Endothelial cell of umbilical vein (primary cell): Measurements from ENCODE around the gene CERK. TPM values are rescaled to one million over a fixed set of nuclear protein-coding genes. Genes with fewer than 3 reads are reported as not detected.

Experiments used
- BruUV-seq: library from RNA; stranded (reverse); fragments of 400-500 nt; replicated peaks from 2 replicates; lab custom pipeline; 2021; lab: Mats Ljungman, UMichigan
- CTCF ChIA-PET: fragments of 300-600, 350-600 bp; sonication (Branson Sonifier 250); formaldehyde crosslinking; loops from one replicate; lab custom pipeline; 2021; ENCODE audit warnings: antibody characterized with exemption, inconsistent platforms; lab: Charles Lee
- POLR2A ChIA-PET: fragments of 300-600, 350-600 bp; sonication (Branson Sonifier 250); formaldehyde crosslinking; loops from one replicate; lab custom pipeline; 2021; ENCODE audit warnings: antibody characterized with exemption, inconsistent platforms; lab: Charles Lee
- DNase-seq: peaks from one replicate; pipeline ENCODE4 v3.0.0-alpha.2; 2011; ENCODE audit warnings: low read depth, low spot score
- FAIRE-seq: peaks from 2 replicates; lab custom pipeline; 2011; peaks lifted over from hg19 to GRCh38; lab: Jason Lieb, UNC
- H2AFZ ChIP-seq: 2 replicates; pipeline ENCODE4 v1.6.0; 2012; ENCODE audit warnings: low read depth, low read length, control low read depth, inconsistent platforms
- H3K27ac ChIP-seq: 2 replicates; pipeline ENCODE4 v1.5.1; 2011; ENCODE audit warnings: low read depth, mild to moderate bottlenecking, control low read depth, low read length, moderate library complexity; ENCODE audit not compliant: insufficient read depth
- H3K27me3 ChIP-seq, 2 experiments: 2 replicates each; pipeline versions ENCODE4 v1.6.0 to v1.6.1; 2011; ENCODE audit warnings: low read length in 2 of 2, mixed read lengths in 1 of 2; ENCODE audit not compliant: control insufficient read depth in 2 of 2, insufficient read depth in 2 of 2
- H3K36me3 ChIP-seq, 2 experiments: 2 replicates in 1 of 2; 3 replicates in 1 of 2; pipeline ENCODE4 v1.5.1; 2011; ENCODE audit warnings: low read length in 2 of 2, mild to moderate bottlenecking in 1 of 2, moderate library complexity in 1 of 2; ENCODE audit not compliant: control insufficient read depth in 2 of 2, insufficient read depth in 2 of 2; ENCODE audit errors: extremely low read depth in 1 of 2
- H3K4me1 ChIP-seq: 3 replicates; pipeline ENCODE4 v1.5.1; 2011; ENCODE audit warnings: mild to moderate bottlenecking, low read length; ENCODE audit not compliant: control insufficient read depth, insufficient read depth; ENCODE audit errors: extremely low read depth
- H3K4me2 ChIP-seq: 2 replicates; pipeline ENCODE4 v1.6.1; 2011; ENCODE audit warnings: low read length, control low read depth, mixed read lengths; ENCODE audit not compliant: insufficient read depth
- H3K4me3 ChIP-seq, 3 experiments: fragments of 200-600 bp in 1 of 3; sonication (generic), shearing (Covaris generic) in 1 of 3; replicated peaks in 1 of 3; 2 replicates each; pipeline ENCODE4 v1.5.1; 2011 to 2016; ENCODE audit warnings: control low read depth in 3 of 3, low read length in 3 of 3, mild to moderate bottlenecking in 2 of 3, inconsistent platforms in 1 of 3, low read depth in 1 of 3, moderate library complexity in 1 of 3; ENCODE audit not compliant: insufficient read depth in 1 of 3
- H3K79me2 ChIP-seq: 2 replicates; pipeline ENCODE4 v1.6.0; 2012; ENCODE audit warnings: low read length, inconsistent platforms; ENCODE audit not compliant: control insufficient read depth, insufficient read depth
- H3K9ac ChIP-seq: replicated peaks from 2 replicates; pipeline ENCODE3; 2011; ENCODE audit warnings: low read length, control low read depth; ENCODE audit not compliant: insufficient read depth; ENCODE audit errors: extremely low read depth
- H3K9me1 ChIP-seq: replicated peaks from 3 replicates; pipeline ENCODE4 v1.6.0; 2011; ENCODE audit warnings: mild to moderate bottlenecking, low read length; ENCODE audit not compliant: control insufficient read depth, insufficient read depth; ENCODE audit errors: extremely low read depth
- H3K9me3 ChIP-seq: replicated peaks from 2 replicates; pipeline ENCODE4 v1.5.1; 2012; ENCODE audit warnings: low read length, inconsistent platforms; ENCODE audit not compliant: control insufficient read depth, insufficient read depth
- H4K20me1 ChIP-seq: replicated peaks from 2 replicates; pipeline ENCODE3; 2011; ENCODE audit warnings: mild to moderate bottlenecking, low read length; ENCODE audit not compliant: control insufficient read depth, insufficient read depth; ENCODE audit errors: extremely low read depth
- EZH2 ChIP-seq: IDR thresholded peaks from 2 replicates; pipeline ENCODE4 v1.6.1; 2012; ENCODE audit warnings: borderline replicate concordance, low read depth, mild to moderate bottlenecking, moderate library complexity, low read length, inconsistent platforms; ENCODE audit not compliant: severe bottlenecking
- FOS ChIP-seq: IDR thresholded peaks from 2 replicates; pipeline ENCODE4 v1.6.1; 2011; ENCODE audit warnings: mild to moderate bottlenecking, low read length, moderate library complexity, borderline replicate concordance; ENCODE audit not compliant: insufficient read depth
- GATA2 ChIP-seq: IDR thresholded peaks from 2 replicates; pipeline ENCODE4 v1.7.0; 2011; ENCODE audit warnings: low read depth, mild to moderate bottlenecking, moderate library complexity, mixed read lengths, low read length; ENCODE audit not compliant: insufficient read length, insufficient read depth
- JUN ChIP-seq: IDR thresholded peaks from 2 replicates; pipeline ENCODE4 v1.6.1; 2011; ENCODE audit warnings: borderline replicate concordance, low read depth; ENCODE audit not compliant: insufficient read length, insufficient read depth
- MYC ChIP-seq: IDR thresholded peaks from one replicate; pipeline ENCODE4 v1.6.1; 2011; ENCODE audit warnings: mild to moderate bottlenecking, low read depth, low read length
- POLR2A ChIP-seq: IDR thresholded peaks from 2 replicates; pipeline ENCODE4 v1.6.1; 2012; ENCODE audit warnings: low read depth, mild to moderate bottlenecking, control low read depth, low read length
- POLR2AphosphoS5 ChIP-seq: IDR thresholded peaks from 2 replicates; pipeline ENCODE4 v1.6.1; 2012; ENCODE audit warnings: low read depth, mild to moderate bottlenecking, control low read depth, low read length, moderate library complexity; ENCODE audit not compliant: insufficient read depth
- dilution Hi-C: fragments of 300-500 bp; cut with MboI; formaldehyde crosslinking; loops from one replicate; pipeline ENCODE4 v1.15.0; 2019; ENCODE audit warnings: low sequenced_read_pairs; ENCODE audit not compliant: extremely low pct_ligation_motif_present
- intact Hi-C: fragments of 100-400 bp; cut with micrococcal nuclease; formaldehyde crosslinking; loops from one replicate; pipeline ENCODE4 v1.10.0; 2022
- polyA plus RNA-seq, 4 experiments: library from polyadenylated mRNA; depleted of rRNA in 3 of 4; stranded (reverse) in 3 of 4; unstranded in 1 of 4; fragments of >200 nt; gene quantifications; 2 replicates each; pipeline versions ENCODE4 v1.2.1 to v1.2.3, GENCODE V29; 2011 to 2012; ENCODE audit warnings: missing spikeins in 1 of 4
- total RNA-seq: library from RNA; stranded (reverse); gene quantifications from 2 replicates; pipeline ENCODE4 v1.2.3, GENCODE V29; 2021
- TF ChIP-seq, protein P1 (sequence below), 2 donors: IDR thresholded peaks; 1 replicate in 1 of 2; 2 replicates in 1 of 2; pipeline ENCODE4 v1.5.1; 2011; ENCODE audit warnings: low read length in 2 of 2, mild to moderate bottlenecking in 2 of 2, moderate library complexity in 2 of 2, control low read depth in 1 of 2, inconsistent platforms in 1 of 2, low read depth in 1 of 2; ENCODE audit not compliant: insufficient read depth in 1 of 2; ENCODE audit errors: extremely low read depth in 1 of 2
- TF ChIP-seq, protein P2 (sequence below): IDR thresholded peaks from 2 replicates; pipeline ENCODE4 v1.6.1; 2011; ENCODE audit not compliant: insufficient read depth, insufficient read length

Gene CERK
- total and polyA plus RNA-seq, 2 donors (not counting 3 experiments of a cell fraction or from before 2014, with no cell fraction given) = 61.1 to 88.0 TPM

DNA sequence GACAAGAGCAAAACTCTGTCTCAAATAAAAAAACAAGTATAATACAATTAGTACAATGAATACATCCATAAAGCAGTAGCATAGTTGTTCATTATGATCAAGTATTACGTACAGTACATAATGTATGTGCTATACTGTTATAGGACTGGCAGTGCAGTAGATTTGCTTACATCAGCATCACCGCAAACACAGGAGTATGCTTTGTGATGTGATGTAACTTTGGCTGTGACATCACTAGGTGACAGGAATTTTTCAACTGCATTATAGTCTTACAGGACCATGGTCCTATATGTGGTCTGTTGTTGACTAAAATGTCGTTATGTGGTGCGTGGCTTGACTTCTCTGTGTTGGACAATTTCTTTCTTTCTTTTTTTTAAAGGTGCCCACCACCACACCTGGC is 41.0 kb upstream of the CERK start:
- DNase-seq = no peak
- no peak overlapping the region for H2AFZ ChIP-seq
- H3K27me3 ChIP-seq = no peaks in the 10 kb centered on the region
- H3K9me3 ChIP-seq = no peaks in the 10 kb centered on the region
- intact Hi-C loops = no loop called here
- ChIA-PET CTCF (no interaction called here), POLR2A (no interaction called here)
- no TSS peak for BruUV-seq
- no peaks in the 10 kb centered on the region for H3K4me1 ChIP-seq
- no peak overlapping the region for H3K4me2 ChIP-seq
- dilution Hi-C loops = no loop called here
- no peaks in the 10 kb centered on the region for H3K36me3 ChIP-seq
- no peak for FAIRE-seq
- no peak overlapping the region for H3K4me3 ChIP-seq
- no peaks in the 10 kb centered on the region for H4K20me1 ChIP-seq
- no peak overlapping the region for H3K27ac ChIP-seq
- no peak for TF ChIP-seq POLR2A
- no peak for TF ChIP-seq JUN
- no peak for TF ChIP-seq EZH2
- TF ChIP-seq, protein P1, sequence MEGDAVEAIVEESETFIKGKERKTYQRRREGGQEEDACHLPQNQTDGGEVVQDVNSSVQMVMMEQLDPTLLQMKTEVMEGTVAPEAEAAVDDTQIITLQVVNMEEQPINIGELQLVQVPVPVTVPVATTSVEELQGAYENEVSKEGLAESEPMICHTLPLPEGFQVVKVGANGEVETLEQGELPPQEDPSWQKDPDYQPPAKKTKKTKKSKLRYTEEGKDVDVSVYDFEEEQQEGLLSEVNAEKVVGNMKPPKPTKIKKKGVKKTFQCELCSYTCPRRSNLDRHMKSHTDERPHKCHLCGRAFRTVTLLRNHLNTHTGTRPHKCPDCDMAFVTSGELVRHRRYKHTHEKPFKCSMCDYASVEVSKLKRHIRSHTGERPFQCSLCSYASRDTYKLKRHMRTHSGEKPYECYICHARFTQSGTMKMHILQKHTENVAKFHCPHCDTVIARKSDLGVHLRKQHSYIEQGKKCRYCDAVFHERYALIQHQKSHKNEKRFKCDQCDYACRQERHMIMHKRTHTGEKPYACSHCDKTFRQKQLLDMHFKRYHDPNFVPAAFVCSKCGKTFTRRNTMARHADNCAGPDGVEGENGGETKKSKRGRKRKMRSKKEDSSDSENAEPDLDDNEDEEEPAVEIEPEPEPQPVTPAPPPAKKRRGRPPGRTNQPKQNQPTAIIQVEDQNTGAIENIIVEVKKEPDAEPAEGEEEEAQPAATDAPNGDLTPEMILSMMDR (IDR thresholded peaks at IDR 0.05; ENCODE audit: extremely low read depth in 1 of 2, insufficient read depth in 1 of 2, low read depth in 1 of 2, low read length in 2 of 2) = no peak
- TF ChIP-seq, protein P2, sequence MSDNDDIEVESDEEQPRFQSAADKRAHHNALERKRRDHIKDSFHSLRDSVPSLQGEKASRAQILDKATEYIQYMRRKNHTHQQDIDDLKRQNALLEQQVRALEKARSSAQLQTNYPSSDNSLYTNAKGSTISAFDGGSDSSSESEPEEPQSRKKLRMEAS = no peak
- TF ChIP-seq POLR2AphosphoS5 = no peak
- TF ChIP-seq FOS = no peak
- TF ChIP-seq MYC = no peak
- TF ChIP-seq GATA2 = no peak
- H3K9ac ChIP-seq = no peak overlapping the region
- no peaks in the 10 kb centered on the region for H3K9me1 ChIP-seq
- H3K79me2 ChIP-seq = peaks cover 41% of the 10 kb centered on the region
